Omental fat pad (tissue), 4 donors: ENCODE data around the gene GRB10. TPM values are rescaled to one million over a fixed set of nuclear protein-coding genes. Genes with fewer than 3 reads are reported as not detected.

Experiments used
- ATAC-seq: fragments of 150-250 bp; one replicate; pipeline ENCODE4 v1.9.1; 2016; ENCODE audit warnings: mild to moderate bottlenecking, moderate library complexity; ENCODE audit not compliant: low FRiP score
- DNase-seq: peaks from one replicate; pipeline ENCODE4 v3.0.0-alpha.2; 2019; ENCODE audit warnings: low spot score
- CTCF ChIP-seq, 3 donors: fragments of 450-650 bp; IDR thresholded peaks; one replicate each; pipeline ENCODE4 v1.5.1; 2016 to 2017; ENCODE audit warnings: antibody characterized with exemption in 3 of 3, mild to moderate bottlenecking in 3 of 3, moderate library complexity in 2 of 3
- total RNA-seq, 4 donors: library from RNA; depleted of rRNA; stranded (reverse); fragments of >200 nt; gene quantifications; one replicate each; pipeline ENCODE4 v1.1.0, GENCODE V29; 2016

Gene GRB10
- total RNA-seq, 4 donors from 2014 or later, result 64.6 to 100 (median 75.3) TPM

- ATAC-seq (no peak), DNase-seq (no peak)
- no peak for TF ChIP-seq CTCF (IDR thresholded peaks at IDR 0.05)
Measured at GRCh38 chr7:50637725-50638643, 144.7 kb downstream of the GRB10 start.

GRCh38 chr7:50634378-50634777 lies 148.3 kb downstream of the GRB10 start:
- ATAC-seq (no peak), DNase-seq (no peak)
- no peak for TF ChIP-seq CTCF (IDR thresholded peaks at IDR 0.05)

GRCh38 chr7:50633414-50633710 lies 149.3 kb downstream of the GRB10 start:
- ATAC-seq, result no peak
- TF ChIP-seq CTCF (IDR thresholded peaks at IDR 0.05), result no peak

GRCh38 chr7:50632561-50633413 lies 149.9 kb downstream of the GRB10 start:
- no peak for TF ChIP-seq CTCF (IDR thresholded peaks at IDR 0.05)
- DNase-seq (no peak), ATAC-seq (no peak)

More at GRCh38 chr7:50633414-50633710, 149.3 kb downstream of the GRB10 start:
- no peak for DNase-seq

DNA sequence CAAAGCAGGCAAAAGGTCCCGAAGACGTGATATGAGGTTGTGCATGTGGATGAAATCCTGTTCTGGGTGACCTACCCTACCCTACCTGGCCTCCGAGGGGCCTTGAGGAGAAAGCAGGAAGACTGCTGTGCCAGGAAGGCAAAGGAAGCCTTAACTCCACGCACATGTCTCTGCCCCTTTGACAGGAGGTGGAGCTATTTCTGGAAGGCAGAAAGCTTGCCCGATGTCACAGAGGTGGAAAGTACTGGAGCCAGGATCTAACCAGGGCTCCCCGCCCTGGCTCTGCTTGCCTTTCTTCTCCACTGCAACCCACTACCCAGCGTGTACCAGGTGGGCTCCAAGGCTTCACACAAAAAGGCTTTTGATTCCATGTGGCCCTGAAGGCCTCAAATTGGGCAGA lies 151.1 kb downstream of the GRB10 start:
- no peak for ATAC-seq
- TF ChIP-seq CTCF (IDR thresholded peaks at IDR 0.05), result no peak
- no peak for DNase-seq

DNA sequence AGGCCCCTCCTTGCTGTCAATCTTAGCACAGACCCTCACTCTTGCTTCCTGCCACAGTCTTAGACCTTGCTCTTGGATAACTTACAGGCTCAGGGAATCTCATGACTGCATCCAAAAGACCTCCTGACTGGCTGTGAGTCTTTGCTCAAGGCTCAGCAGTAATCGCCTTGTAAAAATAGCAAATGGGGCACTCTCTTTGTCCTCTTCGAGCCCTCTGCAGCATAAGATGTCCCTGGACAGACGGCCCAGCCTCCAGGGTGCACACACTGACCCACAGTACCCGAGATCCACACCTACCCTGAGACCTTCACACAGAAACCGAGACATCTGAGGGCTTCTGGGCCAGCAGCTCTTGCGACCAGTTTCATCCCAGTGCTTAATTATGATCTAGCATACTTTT lies 151.6 kb downstream of the GRB10 start:
- TF ChIP-seq CTCF (IDR thresholded peaks at IDR 0.05), result no peak
- ATAC-seq (no peak), DNase-seq (no peak)
